Effector memory CD4-positive, alpha-beta T cell (primary cell): ENCODE data around the gene MAPT.
"Not testable (repeated sequence)": the region's sequence is repeated elsewhere in the genome, so short reads cannot be mapped to it uniquely, and the experiment has no call there.

Experiments used
- DNase-seq, 3 donors: peaks; one replicate each; pipeline ENCODE4 v3.0.0-alpha.2; 2020
- H3K27ac ChIP-seq: 2 replicates; pipeline ENCODE4 v1.7.0; 2013; ENCODE audit warnings: mild to moderate bottlenecking, low read length, moderate library complexity; ENCODE audit not compliant: insufficient read depth, poor library complexity, severe bottlenecking
- H3K27me3 ChIP-seq: replicated peaks from 2 replicates; pipeline ENCODE4 v1.7.0; 2013; ENCODE audit warnings: mild to moderate bottlenecking, low read length; ENCODE audit not compliant: insufficient read depth, control insufficient read depth, poor library complexity, severe bottlenecking
- H3K36me3 ChIP-seq: 2 replicates; pipeline ENCODE4 v1.7.0; 2013; ENCODE audit warnings: mild to moderate bottlenecking, low read length, moderate library complexity; ENCODE audit not compliant: control insufficient read depth, insufficient read depth
- H3K4me1 ChIP-seq: 2 replicates; pipeline ENCODE4 v1.7.0; 2013; ENCODE audit warnings: low read length, mild to moderate bottlenecking; ENCODE audit not compliant: control insufficient read depth, insufficient read depth, poor library complexity, severe bottlenecking
- H3K4me3 ChIP-seq: 2 replicates; pipeline ENCODE4 v1.7.0; 2013; ENCODE audit warnings: low read length, low read depth, mild to moderate bottlenecking; ENCODE audit not compliant: insufficient read depth, poor library complexity, severe bottlenecking
- H3K9me3 ChIP-seq: 2 replicates; pipeline ENCODE4 v1.7.0; 2013; ENCODE audit warnings: mild to moderate bottlenecking, low read length, moderate library complexity; ENCODE audit not compliant: control insufficient read depth

Gene MAPT

GRCh38 chr17:46008591-46008990 lies 114.2 kb downstream of the MAPT start:
- H3K27ac ChIP-seq: no peak overlapping the region
- DNase-seq: no peak

GRCh38 chr17:46009681-46010596 lies 115.6 kb downstream of the MAPT start:
- Histone ChIP-seq H3K9me3 (no peaks in the 10 kb centered on the region), H3K36me3 (no peaks in the 10 kb centered on the region), H3K27me3 (no peaks in the 10 kb centered on the region), H3K4me1 (no peaks in the 10 kb centered on the region), H3K27ac (no peak overlapping the region), H3K4me3 (no peak overlapping the region)
- DNase-seq: no peak

More at GRCh38 chr17:46008591-46008990, 114.2 kb downstream of the MAPT start:
- Histone ChIP-seq H3K27me3 (no peaks in the 10 kb centered on the region), H3K4me1 (no peaks in the 10 kb centered on the region), H3K4me3 (no peak overlapping the region), H3K36me3 (no peaks in the 10 kb centered on the region), H3K9me3 (no peaks in the 10 kb centered on the region)

GRCh38 chr17:46010597-46011186 lies 116.3 kb downstream of the MAPT start:
- Histone ChIP-seq H3K36me3 (no peaks in the 10 kb centered on the region), H3K4me1 (no peaks in the 10 kb centered on the region), H3K27me3 (no peaks in the 10 kb centered on the region), H3K4me3 (no peak overlapping the region), H3K9me3 (no peaks in the 10 kb centered on the region), H3K27ac (no peak overlapping the region)
- DNase-seq: no peak

GRCh38 chr17:46011711-46012505 lies 117.6 kb downstream of the MAPT start:
- Histone ChIP-seq H3K9me3 (no peaks in the 10 kb centered on the region), H3K4me3 (no peak overlapping the region)
- DNase-seq: no peak

GRCh38 chr17:46012506-46013079 lies 118.2 kb downstream of the MAPT start:
- DNase-seq: no peak
- Histone ChIP-seq H3K27ac (no peak overlapping the region), H3K4me1 (no peaks in the 10 kb centered on the region), H3K36me3 (no peaks in the 10 kb centered on the region), H3K4me3 (no peak overlapping the region), H3K27me3 (no peaks in the 10 kb centered on the region), H3K9me3 (no peaks in the 10 kb centered on the region)

More at GRCh38 chr17:46011711-46012505, 117.6 kb downstream of the MAPT start:
- Histone ChIP-seq H3K27ac (no peak overlapping the region), H3K36me3 (no peaks in the 10 kb centered on the region), H3K4me1 (no peaks in the 10 kb centered on the region), H3K27me3 (no peaks in the 10 kb centered on the region)

- no peaks in the 10 kb centered on the region for H3K9me3 ChIP-seq
- no peak for DNase-seq
- no peaks in the 10 kb centered on the region for H3K4me1 ChIP-seq
- no peak overlapping the region for H3K4me3 ChIP-seq
- no peaks in the 10 kb centered on the region for H3K27me3 ChIP-seq
- H3K27ac ChIP-seq: no peak overlapping the region
- H3K36me3 ChIP-seq: no peaks in the 10 kb centered on the region
Measured at GRCh38 chr17:46013127-46013501, 118.8 kb downstream of the MAPT start.

GRCh38 chr17:46013502-46014165 lies 119.3 kb downstream of the MAPT start:
- Histone ChIP-seq H3K4me3 (no peak overlapping the region), H3K36me3 (no peaks in the 10 kb centered on the region), H3K27ac (no peak overlapping the region), H3K27me3 (no peaks in the 10 kb centered on the region), H3K4me1 (peaks cover 5% of the 10 kb centered on the region), H3K9me3 (no peaks in the 10 kb centered on the region)
- DNase-seq: no peak

GRCh38 chr17:46019408-46019925 lies 125.1 kb downstream of the MAPT start:
- peak overlapping the region; percentile 47 for H3K27ac ChIP-seq
- peaks cover 23% of the 10 kb centered on the region for H3K4me1 ChIP-seq
- not testable (repeated sequence) for DNase-seq, H3K27me3 ChIP-seq, H3K36me3 ChIP-seq, H3K4me3 ChIP-seq, H3K9me3 ChIP-seq

GRCh38 chr17:46020023-46020761 lies 125.8 kb downstream of the MAPT start:
- Histone ChIP-seq H3K27me3 (no peaks in the 10 kb centered on the region), H3K27ac (peak overlapping the region; percentile 47), H3K4me1 (peaks cover 23% of the 10 kb centered on the region), H3K4me3 (no peak overlapping the region), H3K36me3 (peaks cover 8% of the 10 kb centered on the region), H3K9me3 (no peaks in the 10 kb centered on the region)
- DNase-seq: peak; percentile 29 to 44 (median 40)
